ENCODE data around the gene SORCS1.

DNA sequence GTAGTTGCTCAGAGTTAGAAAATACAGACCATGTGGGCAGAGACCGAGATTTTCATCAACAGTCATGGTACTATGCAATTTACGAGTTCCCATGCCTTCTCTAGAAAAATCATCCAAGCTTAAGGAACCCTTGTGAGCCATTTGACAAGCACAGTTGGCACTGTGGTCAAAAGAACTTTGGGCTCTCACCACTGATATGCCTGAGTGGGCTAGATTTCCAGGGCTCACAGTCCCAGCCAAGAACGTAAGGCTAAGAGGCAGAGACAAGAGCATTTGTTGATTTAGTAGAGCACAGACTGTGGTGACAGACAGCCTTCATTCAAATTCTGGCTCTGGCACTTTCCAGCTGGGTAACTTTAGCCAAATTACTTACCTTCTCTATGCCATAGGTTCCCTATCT, 407.0 kb downstream of the SORCS1 start:
- TF ChIP-seq POLR2AphosphoS5 (IDR thresholded peaks at IDR 0.05; ENCODE audit: borderline replicate concordance, low read depth, low read length) (no peak), EZH2 (IDR thresholded peaks at IDR 0.05) (no peak), FOXP2 (optimal IDR thresholded peaks at IDR 0.05; ENCODE audit: control extremely low read depth, extremely low read length, insufficient read depth) (no peak)
